Memory B cell (primary cell): ENCODE results near the gene ZDHHC11B.
"Not testable (repeated sequence)": the region's sequence is repeated elsewhere in the genome, so short reads cannot be mapped to it uniquely, and the experiment has no call there.

Experiments
- ATAC-seq: fragments of 150-1000 bp; cut with Tn5 transposase; 2 replicates; pipeline ENCODE4 v1.10.0; 2021; ENCODE audit warnings: low read depth, mild to moderate bottlenecking, moderate library complexity
- DNase-seq, 2 donors: peaks; one replicate each; pipeline ENCODE4 v3.0.0; 2022; ENCODE audit warnings: low spot score in 2 of 2
- H3K27ac Mint-ChIP-seq: one replicate; pipeline ENCODE4 v1.8.0; 2022; ENCODE audit warnings: mild to moderate bottlenecking, moderate library complexity, mixed read lengths
- H3K27me3 Mint-ChIP-seq: one replicate; pipeline ENCODE4 v1.8.0; 2022; ENCODE audit warnings: mixed read lengths
- H3K36me3 Mint-ChIP-seq: one replicate; pipeline ENCODE4 v1.8.0; 2022; ENCODE audit warnings: mild to moderate bottlenecking, mixed read lengths
- H3K4me1 Mint-ChIP-seq: one replicate; pipeline ENCODE4 v1.8.0; 2022; ENCODE audit warnings: mixed read lengths
- H3K4me3 Mint-ChIP-seq: one replicate; pipeline ENCODE4 v1.8.0; 2022; ENCODE audit warnings: mild to moderate bottlenecking, moderate library complexity, mixed read lengths
- H3K9me3 Mint-ChIP-seq: one replicate; pipeline ENCODE4 v1.8.0; 2022; ENCODE audit warnings: mixed read lengths

ZDHHC11B gene

DNA sequence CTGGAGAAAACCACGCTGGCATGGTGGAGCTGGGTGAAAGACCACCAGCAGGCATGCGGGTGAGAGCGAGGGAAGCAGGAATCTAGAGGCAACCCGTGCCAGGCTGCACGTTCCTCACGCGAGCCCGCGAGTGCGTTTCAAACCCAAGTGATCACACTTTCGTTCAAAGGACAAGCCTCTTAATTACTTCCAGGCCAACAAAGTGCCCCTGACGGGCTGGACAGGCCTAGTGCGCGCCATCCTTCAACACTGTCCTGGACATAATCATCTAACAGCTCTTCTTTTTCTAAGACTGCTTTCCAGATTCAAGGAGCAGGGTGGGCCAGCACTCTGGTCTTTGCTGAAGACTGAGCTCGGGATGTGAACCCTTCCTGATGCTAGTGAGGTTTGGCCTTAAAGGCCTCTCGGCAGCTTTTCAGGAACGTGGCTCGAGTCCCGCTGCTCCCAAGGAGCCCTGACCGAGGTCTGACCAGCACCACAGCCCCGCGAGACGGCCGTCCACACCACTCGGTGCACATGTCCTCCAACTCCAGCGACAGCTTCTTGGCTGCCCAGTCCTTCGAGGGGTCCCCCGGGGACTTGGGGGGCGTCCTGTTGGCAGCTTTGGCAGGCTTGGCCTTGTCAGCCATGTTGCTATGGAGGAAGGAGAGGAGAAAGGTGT, 14.9 kb downstream of the ZDHHC11B start:
- not testable (repeated sequence) for ATAC-seq, H3K27ac Mint-ChIP-seq, H3K27me3 Mint-ChIP-seq, H3K4me1 Mint-ChIP-seq, H3K4me3 Mint-ChIP-seq, DNase-seq, H3K9me3 Mint-ChIP-seq, H3K36me3 Mint-ChIP-seq

DNA sequence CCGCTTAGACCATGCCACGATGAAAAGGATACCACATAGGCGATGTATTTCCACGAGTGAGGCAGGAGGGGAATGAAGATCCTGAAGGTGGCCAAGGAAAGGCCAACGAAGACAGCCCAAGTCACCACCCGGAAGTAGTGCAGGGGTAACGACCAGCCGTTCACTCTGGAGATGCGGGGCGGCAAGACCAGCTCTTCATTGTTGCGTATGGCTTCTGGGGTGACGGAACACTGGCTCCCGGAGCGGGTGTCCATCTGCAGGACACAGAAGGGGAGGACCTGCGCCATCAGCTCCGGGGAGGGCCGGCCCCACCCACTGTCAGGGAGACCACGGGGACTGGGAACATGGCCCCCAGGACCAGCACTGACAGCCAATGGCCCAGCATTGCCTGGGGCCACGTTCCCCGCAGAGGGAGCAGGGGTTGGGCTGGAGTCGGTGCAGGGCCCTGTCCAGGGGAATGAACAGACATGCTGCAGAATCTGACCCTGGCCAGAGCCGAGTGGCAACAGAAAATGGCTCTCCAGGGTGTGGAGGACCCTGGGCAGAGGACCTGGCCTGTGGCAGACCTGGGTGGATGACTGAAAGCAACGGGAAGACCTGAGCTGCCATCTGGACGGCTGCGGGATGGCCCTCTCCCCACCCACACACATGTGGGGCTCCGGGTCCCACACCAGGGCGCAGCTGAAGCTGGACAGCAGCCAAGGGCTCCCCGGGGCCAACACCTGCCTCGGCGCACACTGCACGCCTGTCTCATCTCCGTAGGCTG, 17.7 kb downstream of the ZDHHC11B start:
- H3K4me3 Mint-ChIP-seq = no peak overlapping the region
- H3K27me3 Mint-ChIP-seq = peaks cover 2% of the 10 kb centered on the region
- H3K36me3 Mint-ChIP-seq = no peaks in the 10 kb centered on the region
- H3K9me3 Mint-ChIP-seq = no peaks in the 10 kb centered on the region
- no peaks in the 10 kb centered on the region for H3K4me1 Mint-ChIP-seq
- no peak for ATAC-seq
- DNase-seq = no peak
- H3K27ac Mint-ChIP-seq = no peak overlapping the region

DNA sequence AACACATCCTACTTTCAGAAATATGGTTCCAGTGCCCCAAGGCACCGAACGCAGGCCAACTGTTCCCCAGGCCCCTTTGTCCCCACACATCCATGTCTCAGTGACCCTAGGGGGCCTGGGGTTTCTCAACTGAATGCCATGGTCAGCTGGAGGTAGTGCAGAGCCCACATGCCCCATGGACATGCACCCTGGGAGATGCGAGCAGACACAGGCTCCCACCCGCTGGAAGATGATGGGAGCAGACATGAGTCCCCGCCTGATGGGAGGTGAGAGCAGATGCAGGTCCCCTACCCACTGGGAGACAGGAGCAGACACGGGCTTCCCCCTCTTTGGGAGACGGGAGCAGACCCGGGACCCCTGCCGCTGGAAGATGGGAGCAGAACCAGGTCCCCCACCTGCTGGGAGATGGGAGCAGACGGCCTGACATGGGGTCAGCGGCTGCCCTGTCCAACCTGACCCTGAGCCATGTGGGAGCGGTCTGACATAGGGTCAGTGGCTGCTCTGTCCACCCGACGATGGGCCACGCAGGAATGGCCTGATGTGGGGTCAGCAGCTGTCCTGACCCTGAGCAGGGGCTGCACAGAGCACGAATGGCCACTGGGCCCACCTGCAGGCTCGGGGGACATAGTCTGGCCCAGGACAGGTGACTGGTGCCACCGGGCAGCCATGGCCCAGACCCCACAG, 18.4 kb downstream of the ZDHHC11B start:
- ATAC-seq = no peak
- no peaks in the 10 kb centered on the region for H3K9me3 Mint-ChIP-seq
- no peaks in the 10 kb centered on the region for H3K4me1 Mint-ChIP-seq
- H3K36me3 Mint-ChIP-seq = no peaks in the 10 kb centered on the region
- H3K27me3 Mint-ChIP-seq = peaks cover 2% of the 10 kb centered on the region
- no peak for DNase-seq
- no peak overlapping the region for H3K4me3 Mint-ChIP-seq
- no peak overlapping the region for H3K27ac Mint-ChIP-seq

- ATAC-seq (no peak), DNase-seq (no peak)
- H3K4me3 Mint-ChIP-seq = no peak overlapping the region
- H3K4me1 Mint-ChIP-seq = no peaks in the 10 kb centered on the region
- peaks cover 6% of the 10 kb centered on the region for H3K27me3 Mint-ChIP-seq
- H3K36me3 Mint-ChIP-seq = no peaks in the 10 kb centered on the region
- no peak overlapping the region for H3K27ac Mint-ChIP-seq
- no peaks in the 10 kb centered on the region for H3K9me3 Mint-ChIP-seq
Observed at GRCh38 chr5:763998-764781, 20.3 kb downstream of the ZDHHC11B start.

DNA sequence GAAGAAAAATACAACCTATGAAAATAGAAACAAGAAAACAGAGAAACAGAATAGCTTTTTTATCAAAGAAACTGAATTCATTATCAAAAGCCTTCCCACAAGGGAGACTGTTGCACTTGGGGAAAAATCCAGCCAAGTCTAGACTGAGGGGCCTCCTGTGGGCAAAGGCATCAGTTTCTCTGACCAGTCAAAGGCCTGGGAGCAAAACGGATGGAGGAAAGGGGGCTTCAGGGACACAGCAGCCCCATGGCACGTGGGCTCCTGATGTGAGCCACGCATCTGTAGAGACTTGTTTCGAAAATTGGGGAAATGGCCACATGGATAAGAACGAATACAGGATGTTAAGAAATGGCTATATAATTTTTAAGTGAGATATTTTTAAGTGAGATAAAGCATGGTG, 21.1 kb downstream of the ZDHHC11B start:
- H3K9me3 Mint-ChIP-seq = no peaks in the 10 kb centered on the region
- peaks cover 7% of the 10 kb centered on the region for H3K27me3 Mint-ChIP-seq
- no peak overlapping the region for H3K27ac Mint-ChIP-seq
- H3K36me3 Mint-ChIP-seq = no peaks in the 10 kb centered on the region
- no peak overlapping the region for H3K4me3 Mint-ChIP-seq
- DNase-seq (no peak), ATAC-seq (no peak)
- no peaks in the 10 kb centered on the region for H3K4me1 Mint-ChIP-seq

- not testable (repeated sequence) for H3K4me3 Mint-ChIP-seq, H3K4me1 Mint-ChIP-seq, H3K27me3 Mint-ChIP-seq, ATAC-seq, H3K27ac Mint-ChIP-seq, H3K36me3 Mint-ChIP-seq, H3K9me3 Mint-ChIP-seq, DNase-seq
Observed at GRCh38 chr5:762996-763395, 21.5 kb downstream of the ZDHHC11B start.

DNA sequence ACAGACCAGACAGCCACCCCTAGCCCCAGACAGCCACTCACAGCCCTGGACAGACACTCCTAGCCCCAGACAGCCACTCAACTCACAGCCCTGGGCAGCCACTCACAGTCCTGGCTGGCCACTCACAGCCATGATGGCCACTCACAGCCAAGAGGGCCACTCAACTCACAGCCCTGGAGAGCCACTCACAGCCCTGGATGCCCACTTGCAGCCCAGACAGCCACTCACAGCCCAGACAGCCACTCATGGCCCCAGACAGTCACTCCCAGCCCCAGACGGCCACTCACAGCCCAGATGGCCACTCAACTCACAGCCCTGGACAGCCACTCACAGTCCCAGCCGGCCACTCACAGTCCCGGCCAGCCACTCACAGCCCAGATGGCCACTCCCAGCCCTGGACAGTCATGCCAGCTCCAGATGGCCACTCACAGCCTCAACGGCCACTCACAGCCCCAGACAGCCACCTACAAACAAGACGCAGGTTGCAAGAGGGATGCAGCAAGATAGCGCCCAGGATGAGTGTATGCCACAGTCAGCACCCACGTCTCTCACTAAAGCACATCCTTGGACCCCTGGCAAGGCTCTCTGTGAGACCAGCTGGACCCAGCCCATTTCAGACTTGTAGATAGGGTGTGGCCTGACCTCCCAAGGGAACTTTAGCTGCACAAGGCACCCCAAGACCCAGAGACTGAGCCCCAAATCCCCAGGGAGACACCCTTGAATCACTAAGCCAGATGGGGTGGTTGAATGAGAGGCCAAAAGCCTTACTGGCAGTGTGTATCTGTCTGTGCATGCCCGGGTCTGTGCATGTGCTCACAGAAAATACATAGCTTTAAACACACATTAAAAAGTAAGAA, 22.4 kb downstream of the ZDHHC11B start:
- DNase-seq = no peak
- H3K4me1 Mint-ChIP-seq = no peaks in the 10 kb centered on the region
- H3K4me3 Mint-ChIP-seq = no peak overlapping the region
- ATAC-seq = no peak
- peaks cover 10% of the 10 kb centered on the region for H3K27me3 Mint-ChIP-seq
- H3K9me3 Mint-ChIP-seq = no peaks in the 10 kb centered on the region
- no peak overlapping the region for H3K27ac Mint-ChIP-seq
- H3K36me3 Mint-ChIP-seq = no peaks in the 10 kb centered on the region

DNA sequence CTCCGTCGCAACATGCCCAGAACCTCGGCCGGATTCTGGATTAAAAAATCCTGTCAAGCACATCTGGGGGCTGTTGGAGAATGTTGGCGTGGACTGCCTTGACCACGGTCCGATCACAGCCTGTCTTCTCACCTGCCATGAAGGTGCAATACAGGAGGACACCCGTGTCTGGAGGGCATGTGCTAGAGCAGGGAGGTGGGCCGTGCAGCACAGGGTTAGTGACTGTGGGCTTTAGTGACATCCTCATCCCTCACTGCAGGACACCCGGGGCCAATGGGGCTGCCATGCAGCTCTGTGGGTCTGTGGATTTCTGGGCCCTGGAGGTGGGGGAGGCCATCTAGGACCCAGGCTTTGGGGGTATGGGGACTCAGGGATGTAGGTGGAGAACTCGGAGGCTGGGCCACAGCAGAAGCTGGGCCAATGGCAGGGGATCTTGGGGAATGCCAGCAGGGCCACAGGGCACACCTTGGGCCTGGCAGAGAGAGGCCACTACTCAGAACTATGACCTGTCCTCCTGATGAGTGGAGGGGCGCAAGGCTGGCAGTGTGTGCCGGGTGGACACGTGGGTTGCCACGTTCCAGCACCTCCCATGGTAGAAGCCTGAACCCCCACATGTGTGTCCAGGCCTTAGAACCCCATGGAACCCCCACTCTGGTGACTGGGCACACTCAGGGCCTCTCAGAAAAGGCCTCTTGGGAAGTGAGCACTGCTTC, 23.3 kb downstream of the ZDHHC11B start:
- ATAC-seq = no peak
- Mint-ChIP-seq H3K4me3 (no peak overlapping the region), H3K4me1 (no peaks in the 10 kb centered on the region), H3K27ac (no peak overlapping the region), H3K36me3 (no peaks in the 10 kb centered on the region), H3K9me3 (no peaks in the 10 kb centered on the region), H3K27me3 (peaks cover 14% of the 10 kb centered on the region)
- DNase-seq = no peak

DNA sequence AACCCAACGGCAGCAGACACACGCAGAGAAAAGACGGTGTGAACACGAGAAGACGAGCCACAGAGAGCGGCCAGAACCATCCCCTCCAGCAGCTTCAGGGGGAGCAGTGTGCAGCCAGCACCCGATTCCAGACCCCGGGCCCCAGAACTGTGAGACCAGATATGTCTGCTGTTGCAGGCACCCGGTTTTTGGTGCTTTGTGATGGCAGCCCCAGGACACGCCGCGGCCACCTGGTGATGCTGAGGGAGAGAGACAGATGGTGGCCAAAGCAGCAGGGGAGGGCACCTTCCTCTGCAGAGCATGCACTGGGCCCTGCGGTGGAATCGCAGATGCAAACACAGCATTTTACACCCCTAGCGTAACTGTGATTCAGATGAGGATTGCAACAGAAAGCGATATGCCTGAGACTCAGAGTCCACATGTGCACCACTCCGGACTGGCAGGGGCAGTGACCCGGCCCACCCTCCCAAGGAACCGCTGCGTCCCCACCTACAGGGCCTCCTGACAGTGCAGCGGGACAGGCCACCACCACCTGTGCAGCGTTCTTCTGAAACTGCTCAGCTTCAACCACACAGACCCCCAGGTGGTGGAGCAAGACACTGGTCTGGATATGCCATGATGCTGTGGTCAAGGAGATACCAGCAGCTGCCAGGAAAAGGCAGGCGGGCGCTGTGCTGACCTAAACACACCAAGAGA, 24.0 kb downstream of the ZDHHC11B start:
- Mint-ChIP-seq H3K27me3 (peaks cover 16% of the 10 kb centered on the region), H3K4me1 (no peaks in the 10 kb centered on the region), H3K27ac (no peak overlapping the region), H3K9me3 (no peaks in the 10 kb centered on the region), H3K36me3 (no peaks in the 10 kb centered on the region), H3K4me3 (no peak overlapping the region)
- DNase-seq (no peak), ATAC-seq (no peak)

DNA sequence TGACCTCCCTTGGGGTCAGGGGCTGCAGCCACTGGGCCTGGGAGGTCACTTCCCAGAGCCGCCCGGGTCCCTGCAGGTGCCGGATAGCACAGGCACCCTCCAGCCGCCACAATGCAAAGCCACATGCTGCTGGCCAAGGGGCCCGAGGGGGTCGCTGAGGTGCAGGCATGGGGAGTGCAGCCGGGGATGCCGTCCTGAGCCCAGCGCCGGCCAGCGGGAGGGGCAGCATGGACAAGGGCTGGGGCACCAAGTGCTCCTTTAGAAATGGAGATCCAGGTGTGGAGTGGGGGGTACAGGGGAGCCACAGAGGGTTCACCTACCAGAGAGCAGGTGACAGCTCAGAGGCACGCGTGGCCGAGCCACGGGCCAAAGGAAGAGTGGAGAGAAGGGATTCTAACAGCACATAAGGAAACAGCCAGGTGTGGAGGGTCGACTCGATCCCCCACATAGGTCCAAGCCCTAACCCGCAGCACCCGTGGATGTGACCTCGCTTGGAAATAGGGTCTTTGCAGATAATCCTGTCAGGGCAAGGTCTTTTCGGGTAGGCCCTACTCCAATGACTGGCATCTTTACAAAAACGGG, 24.7 kb downstream of the ZDHHC11B start:
- no peaks in the 10 kb centered on the region for H3K9me3 Mint-ChIP-seq
- peaks cover 16% of the 10 kb centered on the region for H3K27me3 Mint-ChIP-seq
- H3K4me1 Mint-ChIP-seq = no peaks in the 10 kb centered on the region
- H3K36me3 Mint-ChIP-seq = no peaks in the 10 kb centered on the region
- no peak overlapping the region for H3K27ac Mint-ChIP-seq
- DNase-seq (peak in 1 of 2 donors; percentile 9), ATAC-seq (no peak)
- no peak overlapping the region for H3K4me3 Mint-ChIP-seq

DNA sequence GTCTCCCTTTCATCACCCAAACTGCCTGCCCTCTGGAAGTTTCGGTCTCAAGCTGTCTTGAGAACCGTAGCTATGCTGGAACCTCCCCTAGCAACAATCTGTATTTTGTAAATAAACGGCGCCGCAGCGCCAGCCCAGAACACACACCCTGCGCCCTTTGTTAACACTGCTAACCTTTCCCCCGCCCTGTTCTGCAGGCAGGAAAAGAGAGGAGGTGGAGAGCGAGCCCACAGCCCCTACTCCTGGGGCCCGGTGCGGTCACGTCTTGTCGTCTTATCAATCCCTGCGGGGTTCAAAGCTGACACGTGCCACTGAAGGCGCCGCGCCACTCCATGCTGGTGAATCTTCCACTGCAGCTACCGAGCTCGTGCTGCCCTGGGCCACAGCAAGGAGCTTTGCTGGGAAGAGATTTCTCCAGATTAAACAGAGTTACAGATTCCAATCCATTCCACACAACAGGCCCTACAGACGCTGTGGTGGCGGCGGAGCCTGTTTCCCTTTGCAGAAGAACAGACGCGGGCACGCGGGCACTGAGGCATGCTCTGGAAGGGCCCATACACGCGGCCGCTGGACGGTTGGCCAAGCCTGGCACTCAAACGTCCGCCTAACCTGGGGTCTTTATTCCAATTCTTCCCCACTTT, 25.3 kb downstream of the ZDHHC11B start:
- H3K27ac Mint-ChIP-seq = no peak overlapping the region
- no peaks in the 10 kb centered on the region for H3K9me3 Mint-ChIP-seq
- no peak overlapping the region for H3K4me3 Mint-ChIP-seq
- DNase-seq (no peak), ATAC-seq (peak; percentile 38)
- H3K27me3 Mint-ChIP-seq = peaks cover 18% of the 10 kb centered on the region
- H3K4me1 Mint-ChIP-seq = no peaks in the 10 kb centered on the region
- H3K36me3 Mint-ChIP-seq = no peaks in the 10 kb centered on the region

DNA sequence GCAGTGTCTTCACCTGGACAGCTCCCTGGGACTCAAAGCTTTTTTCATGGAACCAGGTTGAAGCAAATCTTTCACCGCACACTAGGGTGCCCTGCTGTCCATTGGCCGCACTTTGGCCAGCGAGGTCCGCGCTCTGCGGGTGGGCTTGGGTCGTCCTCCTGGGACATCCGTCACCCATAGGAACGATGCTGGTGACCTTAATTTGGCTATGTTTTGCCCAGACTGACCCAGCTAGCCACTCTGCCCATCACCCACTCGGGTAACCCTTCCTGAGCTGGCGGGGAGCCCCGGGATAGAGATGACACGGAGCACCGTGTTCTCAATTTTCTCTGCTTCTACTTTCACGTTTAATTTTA, 25.9 kb downstream of the ZDHHC11B start:
- peaks cover 19% of the 10 kb centered on the region for H3K27me3 Mint-ChIP-seq
- no peak overlapping the region for H3K4me3 Mint-ChIP-seq
- ATAC-seq = no peak

More for the DNA sequence above, 25.9 kb downstream of the ZDHHC11B start:
- DNase-seq = no peak
- no peak overlapping the region for H3K27ac Mint-ChIP-seq
- H3K4me1 Mint-ChIP-seq = no peaks in the 10 kb centered on the region
- no peaks in the 10 kb centered on the region for H3K36me3 Mint-ChIP-seq
- H3K9me3 Mint-ChIP-seq = no peaks in the 10 kb centered on the region
